Measurements from ENCODE around the gene TNNT3.
"Not testable (repeated sequence)": the region's sequence is repeated elsewhere in the genome, so short reads cannot be mapped to it uniquely, and the experiment has no call there.

The TNNT3 gene

GRCh38 chr11:1919391-1920127, at the start of gene TNNT3:
TSS of gene TNNT3 (plus strand) at chr11:1919703. CDS start at chr11:1922875, 3,172 bp downstream.
- no peak for DNase-seq

- DNase-seq, result no peak
Observed at GRCh38 chr11:1870326-1870696, 49.2 kb upstream of the TNNT3 start.

- peak in 1 of 2 experiments; percentile 20 for DNase-seq
Observed at GRCh38 chr11:1870721-1871466, 48.6 kb upstream of the TNNT3 start.

GRCh38 chr11:1871531-1871930, 48.0 kb upstream of the TNNT3 start:
- DNase-seq, result no peak

GRCh38 chr11:1872267-1872985, 47.1 kb upstream of the TNNT3 start:
- no peak for DNase-seq

- no peak for DNase-seq
Observed at GRCh38 chr11:1873048-1873812, 46.3 kb upstream of the TNNT3 start.

- DNase-seq, result not testable (repeated sequence)
Observed at GRCh38 chr11:1873813-1874150, 45.7 kb upstream of the TNNT3 start.

- DNase-seq, result not testable (repeated sequence)
Observed at GRCh38 chr11:1874441-1875092, 44.9 kb upstream of the TNNT3 start.

GRCh38 chr11:1875093-1875850, 44.2 kb upstream of the TNNT3 start:
- DNase-seq, result no peak

- DNase-seq, result not testable (repeated sequence)
Observed at GRCh38 chr11:1875851-1876301, 43.6 kb upstream of the TNNT3 start.

- no peak for DNase-seq
Observed at GRCh38 chr11:1876361-1877063, 43.0 kb upstream of the TNNT3 start.

- DNase-seq, result no peak
Observed at GRCh38 chr11:1877211-1878136, 42.0 kb upstream of the TNNT3 start.

- no peak for DNase-seq
Observed at GRCh38 chr11:1878137-1879031, 41.1 kb upstream of the TNNT3 start.

- DNase-seq, result no peak
Observed at GRCh38 chr11:1879342-1879940, 40.1 kb upstream of the TNNT3 start.

- no peak for DNase-seq
Observed at GRCh38 chr11:1879941-1880720, 39.4 kb upstream of the TNNT3 start.

- no peak for DNase-seq
Observed at GRCh38 chr11:1880746-1881441, 38.6 kb upstream of the TNNT3 start.
